IMR-90 (cell line): ENCODE data around the gene AK3. TPM values are rescaled to one million over a fixed set of nuclear protein-coding genes. Genes with fewer than 3 reads are reported as not detected.

Experiments used
- ATAC-seq: fragments of 200-7000 bp; cut with Tn5 transposase; 2 replicates; pipeline ENCODE4 v1.9.1; 2020; ENCODE audit warnings: low read depth, mild to moderate bottlenecking, moderate library complexity
- BruUV-seq: library from RNA; stranded (reverse); fragments of 400-500 nt; replicated peaks from 2 replicates; lab custom pipeline; 2021; lab: Mats Ljungman, UMichigan
- CTCF ChIA-PET: fragments of 300-600 bp; formaldehyde crosslinking; extraction: SDS; loops from one replicate; lab custom pipeline; 2021; ENCODE audit warnings: antibody characterized with exemption; lab: Yijun Ruan, JAX
- POLR2A ChIA-PET: fragments of 300-600 bp; sonication (Branson Sonifier 250); formaldehyde crosslinking; loops from one replicate; lab custom pipeline; 2022; ENCODE audit warnings: antibody characterized with exemption; ENCODE audit not compliant: unreplicated experiment; lab: Charles Lee
- DNase-seq: peaks from one replicate; pipeline ENCODE4 v3.0.0; 2013
- H2AFZ ChIP-seq: replicated peaks from 2 replicates; pipeline ENCODE3; 2013; ENCODE audit warnings: low read length, mild to moderate bottlenecking; ENCODE audit not compliant: poor library complexity
- H2AK5ac ChIP-seq: 2 replicates; pipeline ENCODE4 v1.6.1; 2013; ENCODE audit warnings: low read depth, low read length, inconsistent platforms
- H2AK9ac ChIP-seq: replicated peaks from 2 replicates; pipeline ENCODE3; 2013; ENCODE audit warnings: mild to moderate bottlenecking, low read depth, low read length, moderate library complexity; ENCODE audit not compliant: poor library complexity
- H2BK120ac ChIP-seq: 2 replicates; pipeline ENCODE4 v1.6.1; 2013; ENCODE audit warnings: low read depth, low read length, inconsistent platforms
- H2BK15ac ChIP-seq: 3 replicates; pipeline ENCODE4 v1.6.1; 2013; ENCODE audit warnings: low read depth, low read length, inconsistent platforms
- H2BK20ac ChIP-seq: 2 replicates; pipeline ENCODE4 v1.6.1; 2013; ENCODE audit warnings: low read depth, mild to moderate bottlenecking, inconsistent platforms, low read length, moderate library complexity
- H2BK5ac ChIP-seq: 2 replicates; pipeline ENCODE4 v1.6.1; 2013; ENCODE audit warnings: mild to moderate bottlenecking, low read depth, low read length, inconsistent platforms; ENCODE audit not compliant: poor library complexity, severe bottlenecking
- H3K14ac ChIP-seq: replicated peaks from 2 replicates; pipeline ENCODE4 v1.6.1; 2013; ENCODE audit warnings: low read depth, low read length, inconsistent platforms
- H3K18ac ChIP-seq: 2 replicates; pipeline ENCODE4 v1.6.1; 2013; ENCODE audit warnings: low read depth, low read length, control low read depth
- H3K23ac ChIP-seq: 2 replicates; pipeline ENCODE4 v1.6.1; 2013; ENCODE audit warnings: low read depth, low read length, inconsistent platforms
- H3K27ac ChIP-seq: 2 replicates; pipeline ENCODE4 v1.5.1; 2013; ENCODE audit warnings: mild to moderate bottlenecking, control low read depth, low read length; ENCODE audit not compliant: insufficient read depth
- H3K27me3 ChIP-seq: 2 replicates; pipeline ENCODE4 v1.6.1; 2013; ENCODE audit warnings: low read length; ENCODE audit not compliant: control insufficient read depth, insufficient read depth
- H3K36me3 ChIP-seq: 2 replicates; pipeline ENCODE4 v1.6.1; 2013; ENCODE audit warnings: low read length, mixed read lengths; ENCODE audit not compliant: control insufficient read depth, insufficient read depth
- H3K4ac ChIP-seq: 2 replicates; pipeline ENCODE4 v1.6.1; 2013; ENCODE audit warnings: low read depth, low read length, inconsistent platforms
- H3K4me1 ChIP-seq: 2 replicates; pipeline ENCODE4 v1.6.1; 2013; ENCODE audit warnings: low read length, mixed read lengths; ENCODE audit not compliant: control insufficient read depth, insufficient read depth
- H3K4me2 ChIP-seq: 2 replicates; pipeline ENCODE4 v1.6.1; 2013; ENCODE audit warnings: low read depth, mild to moderate bottlenecking, control low read depth, low read length, moderate library complexity
- H3K4me3 ChIP-seq: 2 replicates; pipeline ENCODE4 v1.5.1; 2013; ENCODE audit warnings: low read depth, mild to moderate bottlenecking, control low read depth, low read length, moderate library complexity; ENCODE audit not compliant: insufficient read depth
- H3K56ac ChIP-seq: 2 replicates; pipeline ENCODE4 v1.6.1; 2013; ENCODE audit warnings: low read length, inconsistent platforms; ENCODE audit not compliant: insufficient read depth; ENCODE audit errors: extremely low read depth
- H3K79me1 ChIP-seq, 2 experiments: 2 replicates each; pipeline ENCODE4 v1.6.1; 2013; ENCODE audit warnings: low read length in 2 of 2, inconsistent platforms in 1 of 2, low read depth in 1 of 2
- H3K9ac ChIP-seq: 2 replicates; pipeline ENCODE4 v1.6.1; 2013; ENCODE audit warnings: low read depth, low read length, control low read depth
- H3K9me1 ChIP-seq: 2 replicates; pipeline ENCODE4 v1.6.1; 2013; ENCODE audit warnings: low read length, inconsistent platforms; ENCODE audit not compliant: insufficient read depth
- H3K9me3 ChIP-seq: 2 replicates; pipeline ENCODE4 v1.6.1; 2013; ENCODE audit warnings: low read length; ENCODE audit not compliant: control insufficient read depth, insufficient read depth
- H4K20me1 ChIP-seq: 2 replicates; pipeline ENCODE4 v1.6.1; 2013; ENCODE audit warnings: low read length, inconsistent platforms; ENCODE audit not compliant: insufficient read depth
- H4K5ac ChIP-seq: 2 replicates; pipeline ENCODE4 v1.6.1; 2013; ENCODE audit warnings: mild to moderate bottlenecking, low read depth, low read length, control low read depth
- H4K8ac ChIP-seq, 2 experiments: 2 replicates each; pipeline ENCODE4 v1.6.1; 2013; ENCODE audit warnings: low read depth in 2 of 2, low read length in 2 of 2, control low read depth in 1 of 2, inconsistent platforms in 1 of 2
- H4K91ac ChIP-seq: 2 replicates; pipeline ENCODE4 v1.6.1; 2013; ENCODE audit warnings: low read depth, low read length, inconsistent platforms; ENCODE audit not compliant: insufficient read depth
- BHLHE40 ChIP-seq: fragments of 150-350 bp; IDR thresholded peaks from 2 replicates; pipeline ENCODE4 v1.6.1; 2016; ENCODE audit warnings: mild to moderate bottlenecking, low read depth, low read length
- CEBPB ChIP-seq: IDR thresholded peaks from 2 replicates; pipeline ENCODE4 v1.6.1; 2012; ENCODE audit warnings: low read depth, low read length, improper control_type of control experiment
- CHD1 ChIP-seq: IDR thresholded peaks from 2 replicates; pipeline ENCODE4 v1.6.1; 2012; ENCODE audit warnings: low read depth, low read length, improper control_type of control experiment
- FOS ChIP-seq: fragments of 150-350 bp; IDR thresholded peaks from 2 replicates; pipeline ENCODE4 v1.6.1; 2016; ENCODE audit warnings: low read depth, low read length
- MAFK ChIP-seq: IDR thresholded peaks from 2 replicates; pipeline ENCODE4 v1.6.1; 2012; ENCODE audit warnings: low read depth, low read length, improper control_type of control experiment
- MAZ ChIP-seq: IDR thresholded peaks from 2 replicates; pipeline ENCODE4 v1.6.1; 2012; ENCODE audit warnings: low read depth, mild to moderate bottlenecking, low read length, improper control_type of control experiment, moderate library complexity, borderline replicate concordance
- MXI1 ChIP-seq: IDR thresholded peaks from 2 replicates; pipeline ENCODE4 v1.6.1; 2012; ENCODE audit warnings: low read depth, mild to moderate bottlenecking, low read length, moderate library complexity, borderline replicate concordance
- RAD21 ChIP-seq: IDR thresholded peaks from 2 replicates; pipeline ENCODE4 v1.6.1; 2012; ENCODE audit warnings: low read length, improper control_type of control experiment
- WGBS, 2 experiments: methylation state at CpG; one replicate each; pipeline versions ENCODE4 v1.1.5 to v1.1.7; 2013; ENCODE audit warnings: missing lambda C conversion rate in 2 of 2; ENCODE audit not compliant: insufficient read length in 1 of 2; ENCODE audit errors: extremely low coverage in 2 of 2; 5-methylcytosine and 5-hydroxymethylcytosine counted together
- dilution Hi-C: fragments of 300-500 bp; cut with HindIII; formaldehyde crosslinking; loops from one replicate; pipeline ENCODE4 v1.14.3; 2018; ENCODE audit warnings: low sequenced_read_pairs; ENCODE audit not compliant: unreplicated experiment
- in situ Hi-C: fragments of 300-500 bp; cut with MboI; formaldehyde crosslinking; loops from 3 replicates; pipeline ENCODE4 v1.14.3; 2019; ENCODE audit warnings: low sequenced_read_pairs, inconsistent platforms, mixed read lengths
- intact Hi-C: fragments of 100-400 bp; cut with micrococcal nuclease; formaldehyde crosslinking; loops from 2 replicates; pipeline ENCODE4 v1.10.0; 2022
- polyA plus RNA-seq, 3 experiments: library from polyadenylated mRNA; depleted of rRNA; stranded (reverse); fragments of >200 nt; gene quantifications; 2 replicates each; pipeline ENCODE4 v1.2.3, GENCODE V29; 2012; ENCODE audit warnings: low replicate concordance in 1 of 3
- total RNA-seq: library from RNA; depleted of rRNA; stranded (reverse); fragments of >200 nt; gene quantifications from 2 replicates; pipeline ENCODE4 v1.2.3, GENCODE V29; 2012

AK3 gene
- total and polyA plus RNA-seq, 2 of the 4 experiments (the other 2 are of a cell fraction) = 24.7 to 26.2 TPM

- dilution Hi-C loops = no loop called here
Measured at GRCh38 chr9:4663956-4664355, 77.0 kb downstream of the AK3 start.

More at GRCh38 chr9:4663956-4664355, 77.0 kb downstream of the AK3 start:
- Histone ChIP-seq H2BK20ac (0 out of 2 replicates have a peak overlapping the region, but pooled peaks have one; percentile 5), H3K4me3 (no peak overlapping the region; the same call in 1 of the 2 replicates), H3K9ac (no peak overlapping the region), H3K36me3 (no peaks in the 10 kb centered on the region), H3K27me3 (no peaks in the 10 kb centered on the region; the same call in 1 of the 2 replicates), H2AFZ (no peak overlapping the region), H4K5ac (no peak overlapping the region), H3K27ac (no peak overlapping the region), H3K4me1 (peaks cover 9% of the 10 kb centered on the region), H3K14ac (no peak overlapping the region), H4K8ac (no peak overlapping the region), H3K23ac (no peak overlapping the region), H3K79me1 (peaks cover 9 to 14% of the 10 kb centered on the region in 2 experiments; a peak in 3 of 4 replicates), H3K18ac (no peak overlapping the region), H3K4me2 (peak overlapping the region; percentile 69), H2AK9ac (no peak overlapping the region), H3K9me3 (no peaks in the 10 kb centered on the region), H3K9me1 (peaks cover 8% of the 10 kb centered on the region), H4K20me1 (no peaks in the 10 kb centered on the region), H2BK15ac (no peak overlapping the region), H2BK120ac (no peak overlapping the region), H4K91ac (no peak overlapping the region), H2BK5ac (no peak overlapping the region), H3K4ac (no peak overlapping the region), H2AK5ac (0 out of 2 replicates have a peak overlapping the region, but pooled peaks have one; percentile 35), H3K56ac (peak overlapping the region; percentile 19; the same call in 1 of the 2 replicates)
- BruUV-seq = no TSS peak
- DNase-seq (no peak), ATAC-seq (no peak)
- in situ Hi-C loops = no loop called here
- TF ChIP-seq CHD1 (no peak), MAFK (no peak), RAD21 (no peak), FOS (no peak), BHLHE40 (no peak), MAZ (no peak), CEBPB (no peak), MXI1 (no peak)
- intact Hi-C loops = loop anchor here (10.0 kb wide), 1 partner anchor 349 kb away; no protein-coding TSS in a partner anchor
- POLR2A ChIA-PET = no interaction called here
- CTCF ChIA-PET = no interaction called here
- WGBS, 2 experiments = no CpG with 5 or more reads among the region's 3 CpGs
